HG02981 (cell line): Measurements from ENCODE around the gene SPATS2.

Experiments used
- ATAC-seq: cut with Tn5 transposase; IDR thresholded peaks from one replicate; pipeline ENCODE4 v1.9.1; 2021; ENCODE audit warnings: mild to moderate bottlenecking, moderate library complexity; ENCODE audit not compliant: unreplicated experiment

Gene SPATS2

DNA sequence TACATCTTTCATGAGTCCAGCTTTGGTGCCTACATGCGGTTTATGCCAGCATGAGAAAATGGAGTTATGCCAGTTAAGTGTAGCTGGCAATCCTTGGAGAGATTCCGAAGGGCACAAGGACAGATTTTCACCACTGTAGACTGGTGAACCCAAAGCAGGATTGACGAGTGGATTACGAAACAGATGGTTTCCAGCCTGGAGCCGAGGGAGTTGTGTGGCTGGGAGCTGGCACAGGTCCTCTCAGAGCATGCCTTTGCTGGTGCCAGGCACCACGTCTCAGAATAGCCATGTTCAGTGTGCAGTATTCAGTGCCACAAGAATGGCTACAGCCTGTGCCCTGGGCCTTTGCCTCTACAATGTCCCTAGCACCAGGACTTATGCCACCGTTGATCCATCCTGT lies 184.8 kb downstream of the SPATS2 start:
- ATAC-seq, result no peak

DNA sequence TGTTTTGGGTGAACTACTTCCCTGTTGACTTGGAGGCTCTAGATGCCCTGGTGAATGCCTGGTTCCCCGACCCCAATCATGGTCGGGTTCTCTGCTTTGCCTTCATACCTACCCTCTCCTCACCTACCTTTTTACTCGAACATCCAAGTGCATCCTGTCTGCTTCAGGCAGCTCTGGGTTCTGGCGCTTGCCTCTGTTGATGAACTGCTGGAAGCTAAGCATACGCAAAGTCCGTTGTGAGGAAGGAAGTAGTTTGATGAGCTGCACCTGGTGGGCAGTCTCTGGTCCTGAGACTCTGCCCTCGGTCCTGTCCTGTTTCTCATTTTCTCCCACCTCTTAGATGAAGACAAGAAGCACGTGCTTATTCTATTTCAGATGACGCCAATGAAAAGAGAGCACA lies 185.2 kb downstream of the SPATS2 start:
- ATAC-seq, result no peak

DNA sequence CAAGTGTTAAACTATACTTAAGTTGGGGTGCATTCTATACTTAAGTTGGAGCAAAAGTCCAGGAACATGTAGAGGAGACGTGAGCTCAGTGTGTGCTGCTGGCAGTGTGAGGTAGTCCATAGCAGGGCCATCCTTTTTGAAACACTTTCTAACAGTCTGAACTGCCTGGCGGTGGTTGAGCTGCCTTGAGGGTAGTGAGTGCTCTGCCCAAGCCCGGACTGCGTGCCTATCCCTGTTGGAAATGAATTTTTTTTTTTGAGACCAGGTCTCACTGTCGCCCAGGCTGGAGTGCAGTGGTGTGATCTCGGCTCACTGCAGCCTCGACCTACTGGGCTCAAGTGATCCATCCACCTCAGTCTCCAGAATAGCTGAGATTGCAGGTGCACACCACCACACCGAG lies 185.6 kb downstream of the SPATS2 start:
- no peak for ATAC-seq

DNA sequence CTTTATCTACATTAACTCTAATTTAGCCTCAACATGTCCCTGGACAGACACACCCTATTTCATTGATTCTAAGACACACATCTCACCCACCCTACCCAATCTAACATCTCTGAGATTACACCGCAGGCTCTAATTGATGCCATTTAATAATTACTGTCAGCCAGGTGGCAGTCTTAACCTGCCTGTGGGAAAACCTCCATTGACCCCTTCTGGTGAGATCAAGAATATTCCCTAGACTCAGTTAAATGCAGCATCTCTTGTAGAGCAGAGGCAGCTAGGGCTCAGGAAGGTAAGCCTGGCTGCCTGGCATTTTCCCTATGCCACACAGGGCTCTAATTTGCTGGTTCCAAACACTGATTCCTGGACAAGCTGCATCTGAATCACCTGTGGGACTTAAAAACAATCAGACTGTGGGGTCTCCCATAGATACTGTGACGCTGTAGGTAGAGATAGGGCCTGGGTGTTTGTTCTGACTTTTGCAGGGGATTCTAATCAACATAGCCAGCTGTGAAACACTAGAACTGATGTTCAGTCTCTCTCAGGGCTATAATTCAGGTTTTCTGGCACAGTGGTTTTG lies 186.3 kb downstream of the SPATS2 start:
- no peak for ATAC-seq

DNA sequence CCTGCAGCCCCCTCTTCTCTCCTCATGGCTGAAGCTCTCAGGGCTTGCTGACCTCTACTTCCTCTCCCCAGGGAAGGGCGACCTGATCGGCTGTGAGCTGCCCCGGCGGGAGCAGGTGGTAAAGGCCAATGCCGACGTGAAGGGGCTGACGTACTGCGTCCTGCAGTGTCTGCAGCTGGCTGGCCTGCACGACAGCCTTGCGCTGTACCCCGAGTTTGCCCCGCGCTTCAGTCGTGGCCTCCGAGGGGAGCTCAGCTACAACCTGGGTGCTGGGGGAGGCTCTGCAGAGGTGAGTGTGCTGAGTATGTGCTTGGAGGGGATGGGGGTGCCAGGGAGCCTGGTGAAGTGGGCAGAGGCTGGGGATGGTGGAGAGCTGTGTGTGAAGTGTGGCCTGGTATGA lies 187.0 kb downstream of the SPATS2 start:
- ATAC-seq, result no peak

DNA sequence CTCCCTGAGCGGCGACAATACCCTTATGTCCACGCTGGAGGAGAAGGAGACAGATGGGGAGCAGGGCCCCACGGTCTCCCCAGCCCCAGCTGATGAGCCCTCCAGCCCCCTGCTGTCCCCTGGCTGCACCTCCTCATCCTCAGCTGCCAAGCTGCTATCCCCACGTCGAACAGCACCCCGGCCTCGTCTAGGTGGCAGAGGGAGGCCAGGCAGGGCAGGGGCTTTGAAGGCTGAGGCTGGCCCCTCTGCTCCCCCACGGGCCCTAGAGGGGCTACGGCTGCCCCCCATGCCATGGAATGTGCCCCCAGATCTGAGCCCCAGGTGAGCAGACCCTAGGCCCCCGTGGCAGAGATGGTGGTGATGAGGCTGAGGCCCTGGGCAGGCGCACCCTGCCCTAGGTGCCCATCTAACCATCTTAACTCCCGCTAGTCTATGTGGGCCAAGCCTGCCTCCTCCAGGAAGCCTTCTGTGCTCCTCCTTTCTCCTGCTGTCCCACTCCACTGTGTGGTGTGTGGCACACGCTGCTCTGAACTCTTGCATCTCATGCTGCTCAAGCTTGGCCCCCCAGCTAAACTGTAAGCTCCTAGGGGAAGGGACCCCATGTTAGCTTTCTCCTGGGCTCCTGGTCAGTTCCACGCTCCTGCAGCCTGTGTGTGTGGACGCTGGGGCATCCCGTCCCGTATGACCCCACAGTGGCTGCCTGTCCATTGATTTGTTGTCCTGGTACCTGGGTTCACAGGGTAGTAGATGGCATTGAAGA lies 188.5 kb downstream of the SPATS2 start:
- no peak for ATAC-seq

DNA sequence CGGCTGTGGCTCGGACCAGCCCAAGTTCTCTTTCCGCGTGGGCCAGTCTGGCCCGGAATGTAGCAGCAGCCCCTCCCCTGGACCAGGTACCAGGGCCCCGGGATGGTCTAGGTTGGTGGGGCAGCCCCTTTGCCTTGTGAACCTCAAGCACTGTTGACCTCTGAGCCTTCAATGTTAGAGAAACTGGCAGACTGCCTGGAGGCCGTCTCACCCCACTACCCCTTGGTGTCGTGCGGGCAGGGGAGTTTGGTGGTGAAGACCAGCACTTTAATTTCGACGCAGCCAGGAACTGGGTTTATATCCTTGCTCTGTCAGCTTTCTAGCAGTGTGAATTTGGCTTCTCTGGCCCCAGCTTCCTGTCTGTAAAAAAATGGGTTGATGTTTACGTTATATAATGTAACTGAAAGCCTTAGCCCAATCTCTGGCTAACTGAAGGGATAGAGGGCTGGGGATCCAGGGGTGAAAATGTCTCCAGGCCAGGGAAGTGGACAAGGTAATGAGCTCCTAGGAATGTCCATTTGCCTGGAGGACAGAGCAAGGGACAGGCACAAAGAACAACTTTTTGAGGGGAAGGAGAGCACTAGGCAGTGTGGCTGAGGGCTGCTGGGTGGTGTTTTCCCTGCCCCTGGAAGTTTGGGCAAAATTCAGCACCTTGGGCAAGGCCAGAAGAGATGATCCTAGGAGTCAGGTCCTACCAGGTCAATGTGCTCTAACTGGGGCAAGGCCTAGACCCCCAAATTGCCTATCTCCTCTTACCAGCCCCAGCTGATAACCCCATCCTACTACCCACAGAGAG lies 189.3 kb downstream of the SPATS2 start:
- ATAC-seq, result no peak

DNA sequence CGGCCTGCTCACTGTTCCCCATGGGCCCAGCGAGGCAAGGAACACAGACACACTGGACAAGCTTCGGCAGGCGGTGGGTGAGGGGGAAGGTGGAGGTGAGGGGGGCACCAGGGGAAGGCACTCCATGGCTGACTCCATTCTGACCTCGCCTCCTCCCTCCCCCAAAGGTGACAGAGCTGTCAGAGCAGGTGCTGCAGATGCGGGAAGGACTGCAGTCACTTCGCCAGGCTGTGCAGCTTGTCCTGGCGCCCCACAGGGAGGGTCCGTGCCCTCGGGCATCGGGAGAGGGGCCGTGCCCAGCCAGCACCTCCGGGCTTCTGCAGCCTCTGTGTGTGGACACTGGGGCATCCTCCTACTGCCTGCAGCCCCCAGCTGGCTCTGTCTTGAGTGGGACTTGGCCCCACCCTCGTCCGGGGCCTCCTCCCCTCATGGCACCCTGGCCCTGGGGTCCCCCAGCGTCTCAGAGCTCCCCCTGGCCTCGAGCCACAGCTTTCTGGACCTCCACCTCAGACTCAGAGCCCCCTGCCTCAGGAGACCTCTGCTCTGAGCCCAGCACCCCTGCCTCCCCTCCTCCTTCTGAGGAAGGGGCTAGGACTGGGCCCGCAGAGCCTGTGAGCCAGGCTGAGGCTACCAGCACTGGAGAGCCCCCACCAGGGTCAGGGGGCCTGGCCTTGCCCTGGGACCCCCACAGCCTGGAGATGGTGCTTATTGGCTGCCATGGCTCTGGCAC lies 190.1 kb downstream of the SPATS2 start:
- ATAC-seq, result no peak

DNA sequence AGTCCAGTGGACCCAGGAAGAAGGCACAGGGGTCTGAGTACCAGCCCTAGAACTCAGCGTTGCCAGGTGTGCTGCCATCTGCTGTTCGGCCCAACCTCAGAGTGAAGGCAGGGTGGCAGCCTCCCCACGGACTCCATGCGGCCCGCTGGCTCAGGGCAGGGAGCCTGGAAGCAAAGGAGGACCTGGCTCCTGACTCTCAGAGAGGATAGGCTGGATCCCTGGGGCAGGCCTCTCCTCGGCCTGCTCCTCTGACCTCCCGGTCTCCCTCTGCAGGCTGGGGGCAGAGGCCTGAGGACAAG lies 190.6 kb downstream of the SPATS2 start:
- no peak for ATAC-seq

DNA sequence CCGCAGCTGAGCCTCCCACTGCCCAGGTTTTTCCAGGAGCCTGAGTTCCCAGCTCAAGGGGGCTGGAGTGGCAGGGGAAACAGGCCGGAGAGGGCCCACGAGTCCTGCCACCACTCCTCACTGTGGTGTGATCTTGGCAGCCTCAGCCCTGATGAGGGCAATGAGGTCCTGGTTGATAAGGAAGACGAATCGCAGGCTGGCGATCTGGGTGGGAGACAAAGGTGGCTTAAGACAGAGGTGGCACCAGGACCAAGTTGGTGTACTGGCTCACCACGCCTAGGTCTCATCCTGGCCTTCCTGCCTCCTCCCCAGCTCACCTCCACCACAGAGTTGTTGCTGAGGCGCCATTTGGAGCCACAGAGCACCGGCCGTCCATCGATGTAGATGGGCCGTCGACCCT lies 191.3 kb downstream of the SPATS2 start:
- ATAC-seq, result no peak

DNA sequence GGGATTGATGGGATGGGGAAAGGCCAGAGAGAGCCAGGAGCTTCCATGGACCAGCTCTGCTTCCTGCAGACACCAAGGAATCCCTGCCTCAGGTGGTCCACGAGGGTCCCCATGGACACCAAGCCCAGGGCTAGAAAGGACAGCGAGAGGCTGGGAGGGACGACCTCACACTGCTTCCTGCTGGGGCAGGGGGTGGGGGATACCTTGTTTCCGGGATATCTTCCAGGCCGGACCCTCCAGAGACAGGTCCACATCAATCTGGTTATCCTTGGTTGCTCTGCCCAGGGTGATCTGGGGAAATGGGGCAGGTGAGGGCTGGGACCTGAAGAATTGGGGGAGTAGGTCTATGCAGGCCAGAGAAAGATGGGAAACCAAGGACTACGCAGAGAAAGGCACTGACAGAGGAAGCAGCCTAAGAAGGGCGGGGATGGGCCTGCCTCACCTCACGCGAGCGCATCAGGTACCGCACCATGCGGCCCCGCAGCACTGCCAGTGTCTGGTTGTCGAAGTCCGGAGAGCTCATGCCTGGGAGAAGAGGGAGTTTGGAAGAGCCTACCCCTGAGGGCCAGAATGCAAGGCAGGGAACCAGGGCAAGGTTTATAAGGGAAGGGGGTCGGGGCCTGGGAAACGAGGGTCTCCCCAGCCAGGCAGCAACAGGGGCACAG lies 191.9 kb downstream of the SPATS2 start:
- no peak for ATAC-seq

DNA sequence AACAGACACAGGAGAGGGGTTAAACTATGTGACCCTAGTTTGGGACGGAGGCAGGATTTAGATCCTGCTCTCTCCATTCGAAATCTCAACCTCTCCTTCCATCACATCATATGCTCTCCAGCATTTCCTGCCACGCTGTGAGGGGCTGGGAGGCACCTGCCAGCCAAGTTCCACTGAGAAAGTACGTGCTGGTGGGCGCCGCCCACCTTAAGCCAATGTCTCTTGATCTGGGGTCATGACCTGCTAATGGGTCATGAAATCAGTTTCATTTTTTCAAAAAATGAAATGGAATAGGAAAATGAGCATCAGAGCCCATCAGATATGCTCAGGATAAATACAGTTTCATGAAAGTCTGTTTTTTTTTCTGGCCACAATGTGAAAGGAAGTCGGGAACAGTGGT lies 193.4 kb downstream of the SPATS2 start:
- no peak for ATAC-seq

DNA sequence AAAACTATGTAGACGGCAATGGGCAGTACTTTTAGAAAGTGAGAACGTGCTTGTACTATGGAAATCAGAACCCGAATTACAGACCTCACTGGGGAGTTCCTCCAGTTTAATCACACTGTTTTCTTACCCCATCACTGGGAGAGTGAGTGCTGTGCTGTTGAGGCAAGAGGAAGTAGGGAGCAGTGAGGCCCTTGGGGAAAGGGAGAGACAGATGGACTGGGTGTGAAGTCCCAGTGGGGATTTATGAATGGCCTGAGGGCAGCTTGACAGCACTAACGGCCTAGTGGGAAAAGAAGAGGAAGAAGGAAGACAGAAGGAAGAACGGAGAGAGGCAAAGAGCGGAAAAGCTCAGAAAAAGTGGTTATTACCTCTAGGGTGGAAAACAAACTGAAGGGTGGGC lies 195.0 kb downstream of the SPATS2 start:
- no peak for ATAC-seq

DNA sequence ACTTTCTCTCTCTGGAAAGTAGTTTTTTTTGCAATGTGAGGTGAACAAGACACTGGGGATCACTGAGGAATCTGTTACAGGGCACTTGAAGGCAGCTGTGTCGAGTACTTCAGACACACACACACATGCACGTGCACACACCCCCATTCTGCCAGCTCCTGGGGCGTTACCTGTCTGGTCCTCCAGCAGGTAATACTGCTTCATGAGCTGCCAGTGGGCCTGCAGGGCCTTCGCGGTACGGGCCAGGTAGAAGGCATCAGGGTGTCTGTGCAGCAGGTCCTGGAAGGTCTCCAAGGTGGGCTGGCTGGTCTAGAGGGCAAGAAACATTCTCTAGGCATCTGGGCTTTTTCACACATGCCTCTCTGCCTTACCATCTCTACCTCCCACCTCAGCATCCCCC lies 195.6 kb downstream of the SPATS2 start:
- no peak for ATAC-seq

DNA sequence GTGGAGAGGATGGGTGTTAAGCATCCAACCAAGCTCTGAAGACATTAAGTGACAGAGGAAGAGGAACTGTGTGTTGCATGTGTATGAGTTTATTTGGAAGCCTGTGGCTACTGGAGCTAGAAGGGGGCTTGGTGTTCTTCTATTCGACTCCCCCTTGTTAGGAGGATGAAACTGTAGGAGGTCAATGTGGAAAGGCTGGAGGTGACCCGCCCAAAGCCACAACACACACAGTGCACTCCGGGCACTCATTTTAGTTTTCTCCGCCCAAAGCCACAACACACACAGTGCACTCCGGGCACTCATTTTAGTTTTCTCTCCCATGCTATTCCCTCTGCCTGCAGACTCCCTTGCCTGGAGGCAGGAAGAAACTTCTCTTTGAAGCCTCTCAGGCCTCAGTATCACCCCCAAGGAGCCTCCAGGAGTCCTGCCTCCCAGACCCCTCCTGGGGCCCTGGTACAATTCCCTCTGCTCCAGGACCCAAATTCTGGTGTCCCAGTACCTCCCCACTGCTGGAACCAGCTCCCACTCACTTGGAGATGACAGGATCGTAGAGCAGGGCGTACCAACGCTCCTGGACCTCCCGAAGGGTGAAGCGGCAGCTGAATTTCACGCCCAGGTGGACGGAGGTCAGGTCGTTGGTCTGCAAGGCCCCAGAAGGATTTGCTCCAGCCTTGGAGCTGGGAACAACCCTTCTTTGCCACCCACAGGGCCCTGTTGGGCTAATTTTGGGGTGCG lies 196.9 kb downstream of the SPATS2 start:
- no peak for ATAC-seq

DNA sequence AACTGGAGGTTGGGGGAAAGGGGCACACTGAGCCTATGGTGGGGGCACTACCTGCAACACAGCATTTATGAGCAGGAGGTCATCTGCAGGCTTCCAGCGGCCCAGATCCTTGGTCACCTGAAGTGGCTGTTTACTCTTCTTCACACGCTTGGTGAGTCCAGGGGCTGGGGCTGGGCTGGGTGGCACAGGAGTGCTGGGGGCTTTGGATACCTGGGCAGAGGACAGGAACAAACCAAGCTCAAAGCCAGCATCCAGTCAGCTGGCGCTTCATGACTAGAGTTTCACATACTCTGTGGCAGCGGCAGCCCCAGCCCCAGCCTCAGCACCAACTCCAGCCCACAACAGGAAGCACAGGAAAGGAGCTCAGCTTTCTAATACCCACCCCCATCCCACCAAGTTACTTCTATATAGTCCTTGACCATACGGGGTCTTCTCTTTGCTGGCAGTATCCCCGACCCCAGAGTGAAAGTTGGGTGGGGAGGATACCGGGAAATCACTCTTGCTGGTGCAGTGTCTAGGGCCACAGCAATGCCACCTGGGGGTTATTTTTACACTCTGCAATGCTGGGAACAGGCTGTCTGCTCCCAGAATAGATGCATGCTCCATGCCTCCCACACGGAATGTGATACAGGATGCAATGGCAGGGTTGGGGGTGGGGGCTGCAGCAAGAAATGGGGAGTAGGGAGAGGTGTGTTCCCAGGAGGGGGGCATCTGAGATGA lies 197.6 kb downstream of the SPATS2 start:
- no peak for ATAC-seq

DNA sequence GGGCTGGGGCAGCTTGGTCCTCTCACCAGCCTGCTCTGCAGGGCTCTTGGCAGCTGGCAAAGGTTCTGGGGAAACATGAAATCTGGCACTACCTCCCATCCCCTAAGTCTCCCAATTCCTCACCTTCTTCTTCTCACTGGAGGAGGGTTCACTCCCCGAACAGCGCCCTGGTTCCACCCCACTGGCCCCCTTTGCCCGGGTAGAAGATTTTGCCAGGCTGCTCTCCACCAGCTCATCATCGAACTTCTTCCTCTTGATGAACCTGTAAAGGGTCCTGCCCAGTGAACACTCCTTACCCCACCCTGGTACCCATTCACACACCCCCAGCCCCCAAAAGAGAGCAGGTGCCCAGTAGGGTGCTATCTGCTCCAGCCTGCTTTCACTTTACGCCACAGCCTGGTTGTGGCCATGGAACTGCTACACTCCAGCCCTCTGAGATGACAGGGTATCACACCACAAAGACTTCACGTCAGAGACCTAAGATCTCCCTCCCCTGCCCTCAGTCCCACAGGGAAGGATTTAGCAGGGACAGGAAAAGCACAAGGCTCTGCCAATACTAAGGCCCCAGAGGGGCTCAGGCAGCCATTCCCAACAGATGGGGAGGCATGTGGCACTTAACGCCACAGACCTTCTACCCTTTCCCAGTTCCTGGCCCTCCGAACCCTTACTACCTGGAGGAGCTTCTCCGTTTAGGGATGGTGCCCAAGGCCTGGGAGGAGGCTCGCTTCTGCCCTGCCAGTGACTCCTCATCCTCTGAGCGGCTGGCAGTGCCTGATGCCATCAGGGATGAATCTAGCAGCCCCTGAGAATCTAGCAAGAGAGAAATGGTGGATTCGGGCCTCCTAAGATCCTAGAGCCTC lies 198.4 kb downstream of the SPATS2 start:
- no peak for ATAC-seq

DNA sequence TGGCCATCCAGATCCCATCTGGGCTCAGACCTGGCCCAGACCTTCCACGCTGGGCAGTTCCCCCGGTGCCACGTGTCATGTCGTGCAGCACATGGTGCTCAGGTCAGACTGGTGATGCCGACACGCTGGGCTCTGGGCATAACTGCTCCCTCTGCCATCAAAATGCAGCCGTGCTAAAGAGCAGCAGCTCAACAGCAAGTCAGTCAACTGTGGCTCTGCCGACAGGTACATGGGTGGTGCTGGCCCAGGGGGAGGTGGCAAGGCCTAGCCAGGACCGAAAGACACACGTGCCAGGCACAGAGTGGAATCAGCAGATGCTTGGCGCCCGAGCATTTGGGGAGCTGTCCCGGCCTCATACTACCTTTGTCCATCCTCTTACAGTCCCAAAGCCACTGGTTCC lies 199.1 kb downstream of the SPATS2 start:
- no peak for ATAC-seq

DNA sequence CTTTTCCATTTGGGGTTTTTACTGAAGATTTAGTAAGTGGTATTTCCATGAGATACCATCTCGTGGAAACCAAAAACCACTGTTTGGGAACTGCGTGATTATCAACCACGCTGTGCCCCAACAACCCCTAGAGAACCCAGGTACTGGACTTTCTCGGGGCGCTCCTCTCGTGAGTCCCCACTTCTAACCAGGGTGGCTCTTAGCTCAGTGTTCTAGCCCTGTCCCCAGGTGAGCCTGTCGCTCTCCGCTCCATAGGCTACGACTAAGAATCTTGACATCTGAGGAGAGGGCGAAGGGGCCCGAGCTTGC lies 200.0 kb downstream of the SPATS2 start:
- peak; percentile 10 for ATAC-seq
